ENCODE data around the gene PIP5K1C.

PIP5K1C gene

DNA sequence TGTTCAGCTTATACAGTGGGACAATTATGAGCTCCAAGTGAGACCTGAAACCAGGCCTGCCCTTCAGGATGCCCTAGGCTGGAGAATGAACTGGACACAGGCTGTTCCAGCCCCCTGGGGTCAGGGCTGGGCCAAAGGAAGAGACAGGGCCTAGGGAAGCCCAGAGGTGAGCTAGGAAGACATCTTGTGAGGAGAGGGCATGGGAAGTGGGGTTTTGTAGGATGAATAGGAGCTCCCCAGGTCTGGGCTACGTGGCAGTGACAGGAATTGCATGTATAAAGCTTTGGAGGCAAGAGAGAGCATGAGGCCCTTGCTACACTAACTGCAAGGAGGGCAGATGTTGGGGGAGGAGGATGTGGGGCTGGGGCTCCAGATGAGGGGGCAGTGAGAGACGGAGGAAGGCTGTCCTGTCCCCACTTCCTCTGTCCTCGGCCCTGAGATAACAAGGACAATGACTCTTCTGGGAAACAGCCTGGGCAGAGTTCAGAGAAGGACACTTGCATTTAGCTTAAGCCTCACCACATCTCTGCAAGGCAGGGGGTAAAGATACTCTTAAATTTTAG is 92.1 kb downstream of the PIP5K1C start:
- no peak for DNase-seq

DNA sequence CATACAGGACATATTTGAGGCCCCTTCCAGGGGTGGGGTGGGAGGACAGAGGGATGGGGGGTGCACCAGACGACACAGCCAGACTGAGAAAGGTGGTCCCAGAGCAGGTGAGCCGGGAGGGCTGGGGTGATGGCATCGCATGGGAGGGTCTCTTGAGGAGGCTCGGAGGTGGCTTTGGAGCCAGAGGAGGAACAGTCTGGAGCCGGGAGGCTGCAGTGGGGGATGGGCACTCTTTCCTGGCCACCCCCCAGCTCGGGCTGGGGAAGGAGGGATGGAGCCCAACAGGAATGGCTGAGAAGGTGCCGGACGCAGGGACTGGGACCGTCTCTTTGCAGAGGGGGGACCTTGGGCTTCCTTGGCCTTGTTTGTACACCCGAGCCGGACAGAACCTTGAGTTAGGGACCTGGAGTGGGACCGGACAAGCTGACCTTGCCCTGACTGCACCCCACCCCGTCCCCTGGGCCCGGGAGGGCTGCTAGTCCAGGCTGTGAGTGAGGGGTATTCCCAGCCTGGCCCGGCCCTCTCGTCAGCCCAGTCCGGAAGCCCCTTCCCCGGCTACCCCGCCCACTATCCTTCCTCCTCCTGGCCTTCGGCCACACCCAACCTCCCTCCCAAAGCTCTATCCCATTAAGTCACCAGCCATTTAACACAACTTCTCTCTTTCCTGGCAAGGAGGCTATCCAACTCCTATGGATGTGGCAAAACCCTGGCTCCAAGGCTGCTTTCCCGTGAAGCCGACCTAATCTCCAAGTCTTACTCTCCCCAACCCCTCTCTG is 92.8 kb downstream of the PIP5K1C start:
- no peak for DNase-seq

DNA sequence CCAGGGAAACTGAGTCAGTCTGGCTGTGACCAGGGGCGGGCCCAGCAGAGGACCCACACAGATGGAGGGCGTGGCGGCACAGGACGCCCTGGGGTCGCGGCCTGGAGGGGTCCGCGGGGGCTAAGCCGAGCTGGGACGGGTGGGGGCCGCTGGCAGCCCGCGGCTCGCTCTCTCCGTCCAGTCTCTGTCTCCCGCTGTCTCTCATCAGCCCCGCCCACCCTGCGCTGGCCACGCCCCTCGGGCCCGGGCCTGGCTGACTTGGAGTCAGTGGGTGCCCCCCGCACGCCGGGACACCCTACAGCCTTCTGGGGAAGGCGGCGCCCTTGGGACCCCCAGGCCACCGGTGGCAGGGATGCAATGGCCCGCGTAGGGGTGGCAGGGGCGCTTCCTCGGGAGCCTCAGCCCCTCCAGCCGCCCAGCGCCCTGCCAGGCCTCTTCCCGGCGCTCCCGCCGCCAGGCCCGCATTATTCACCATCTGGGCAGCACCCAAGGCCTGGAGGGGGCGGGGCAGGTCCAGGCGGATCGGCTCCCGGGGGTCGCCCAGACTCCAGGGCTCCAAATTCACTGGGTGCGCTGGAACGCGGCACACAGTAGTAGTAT is 93.5 kb downstream of the PIP5K1C start, which contains the start of gene TBXA2R:
Gene TBXA2R, minus strand, starts transcription at position 186 of the 600 bp plus-strand sequence. CDS start 6,241 bp downstream, outside the sequence.
- DNase-seq, result no peak

- DNase-seq, result no peak
Measured at GRCh38 chr19:3606174-3606689, 94.0 kb downstream of the PIP5K1C start.

DNA sequence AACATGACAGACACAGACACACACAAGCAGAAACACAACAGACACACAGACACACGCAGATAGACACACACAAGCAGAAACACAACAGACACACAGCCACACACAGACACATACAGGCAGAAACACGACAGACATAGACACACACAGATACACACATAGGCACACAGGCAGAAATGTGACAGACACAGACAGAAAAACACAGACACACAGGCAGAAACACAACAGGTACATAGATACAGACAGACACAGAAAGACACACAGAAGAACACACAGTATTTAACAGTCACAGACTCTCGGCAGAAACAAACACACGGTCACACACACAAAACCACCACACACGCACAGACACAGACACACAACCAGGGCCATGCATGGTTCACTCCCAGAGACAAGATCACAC is 94.5 kb downstream of the PIP5K1C start:
- DNase-seq, result no peak

DNA sequence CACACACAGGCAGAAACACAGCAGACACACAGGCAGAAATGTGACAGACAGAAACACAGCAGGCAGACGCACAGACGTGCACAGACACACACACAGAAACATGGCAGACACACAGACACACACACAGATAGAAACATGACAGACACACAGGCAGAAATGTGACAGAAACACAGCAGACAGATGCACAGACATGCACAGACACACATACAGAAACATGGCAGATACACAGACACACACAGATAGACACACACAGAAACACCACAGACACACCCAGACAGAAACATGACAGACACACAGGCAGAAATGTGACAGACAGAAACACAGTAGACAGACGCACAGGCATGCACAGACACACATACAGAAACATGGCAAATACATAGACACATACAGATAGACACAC is 94.9 kb downstream of the PIP5K1C start:
- no peak for DNase-seq

- DNase-seq, result no peak
Measured at GRCh38 chr19:3604987-3605343, 95.3 kb downstream of the PIP5K1C start.

- no peak for DNase-seq
Measured at GRCh38 chr19:3604227-3604986, 95.9 kb downstream of the PIP5K1C start.

DNA sequence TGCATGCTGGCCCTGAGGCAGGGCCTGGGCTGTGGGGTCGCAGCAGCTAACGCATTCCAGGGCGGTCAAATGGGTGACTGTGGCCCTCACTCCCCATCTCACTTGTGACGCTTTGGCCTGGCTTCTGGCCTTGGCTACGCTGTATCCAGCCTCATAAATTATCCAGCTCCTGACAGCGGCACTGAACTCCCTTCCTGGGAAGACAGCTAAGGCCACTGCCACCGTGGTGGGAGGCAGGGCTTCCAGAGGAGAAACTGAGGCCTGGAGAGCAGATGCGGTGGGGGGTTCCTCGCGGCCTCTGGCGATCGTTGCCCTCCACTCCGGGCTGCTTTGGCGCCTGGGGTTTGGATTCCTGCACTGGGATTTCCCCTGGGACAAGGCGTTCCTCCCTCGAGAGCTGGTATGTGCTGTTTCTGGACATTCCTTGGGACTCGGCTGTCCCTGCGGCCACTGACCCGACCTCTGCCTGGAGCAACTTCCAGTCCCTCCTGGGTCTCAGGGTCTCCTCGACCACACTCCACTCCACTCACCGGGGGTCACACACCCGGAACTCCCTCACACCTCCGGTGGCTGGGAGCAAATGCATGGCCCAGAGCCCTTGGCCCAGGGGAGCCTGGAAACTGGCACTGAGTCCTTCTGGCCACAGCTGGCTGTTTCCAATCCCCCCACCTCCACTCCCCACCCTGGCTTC is 97.0 kb downstream of the PIP5K1C start:
- DNase-seq, result no peak

GRCh38 chr19:3601021-3601420 is 99.2 kb downstream of the PIP5K1C start:
- no peak for DNase-seq

- DNase-seq, result no peak
Measured at GRCh38 chr19:3599776-3600187, 100.5 kb downstream of the PIP5K1C start.

DNA sequence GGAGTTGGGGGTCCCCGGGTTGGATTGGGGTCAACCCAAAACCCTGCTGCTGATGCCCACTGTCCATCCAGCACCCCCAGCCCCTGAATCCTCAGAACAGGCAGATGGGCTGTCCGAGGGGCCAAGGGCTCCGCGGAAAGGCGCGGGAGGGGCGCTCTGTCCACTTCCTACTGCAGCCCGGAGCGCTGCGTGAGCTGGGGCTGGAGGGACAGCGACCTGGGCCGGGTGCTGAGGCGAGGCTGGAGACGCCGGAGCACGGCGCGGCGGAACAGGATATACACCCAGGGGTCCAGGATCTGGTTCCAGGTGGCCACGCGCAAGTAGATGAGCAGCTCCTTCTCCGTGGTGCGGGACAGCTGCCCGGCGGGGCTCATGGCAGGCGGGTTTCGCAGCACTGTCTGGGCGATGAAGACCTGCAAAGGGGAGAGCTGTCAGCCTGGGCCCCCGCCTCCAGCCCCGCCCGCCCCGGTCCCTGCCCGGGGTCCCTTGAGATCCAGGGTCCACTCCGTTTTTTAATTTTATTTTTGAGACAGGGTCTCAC is 104.7 kb downstream of the PIP5K1C start:
- DNase-seq, result no peak

DNA sequence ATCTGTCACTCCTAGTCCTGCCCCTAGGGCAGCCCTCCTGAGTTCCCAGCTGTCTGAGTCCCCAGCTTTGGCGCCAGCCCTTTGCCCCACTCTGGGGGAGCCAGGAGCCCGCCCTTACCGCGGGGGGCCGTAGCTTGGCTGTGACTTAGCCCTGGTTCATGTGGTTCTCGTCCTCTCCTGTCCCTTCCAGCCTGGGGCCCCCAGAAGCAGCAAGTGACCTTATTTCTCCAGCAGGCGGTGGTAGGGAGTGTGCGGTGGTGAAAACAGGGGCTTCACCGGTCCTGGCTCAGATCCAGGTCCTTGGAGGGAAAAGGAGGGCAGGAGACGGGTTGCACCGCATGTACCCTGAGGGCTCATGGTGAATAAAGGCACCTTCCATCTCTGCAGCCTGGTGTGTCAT is 107.1 kb downstream of the PIP5K1C start:
- DNase-seq, result no peak

GRCh38 chr19:3591876-3592613 is 108.2 kb downstream of the PIP5K1C start:
- DNase-seq, result no peak

GRCh38 chr19:3590991-3591659 is 109.1 kb downstream of the PIP5K1C start:
- no peak for DNase-seq

GRCh38 chr19:3589949-3590348 is 110.3 kb downstream of the PIP5K1C start:
- DNase-seq, result no peak

GRCh38 chr19:3589439-3589838 is 110.8 kb downstream of the PIP5K1C start:
- no peak for DNase-seq

- DNase-seq, result no peak
Measured at GRCh38 chr19:3586707-3587346, 113.4 kb downstream of the PIP5K1C start.

GRCh38 chr19:3586127-3586626 is 114.1 kb downstream of the PIP5K1C start:
- peak in 1 of 2 experiments; percentile 10 for DNase-seq

All from NCI-H1930 (cell line).